Measurements from ENCODE around the gene C1RL. TPM values are rescaled to one million over a fixed set of nuclear protein-coding genes. Genes with fewer than 3 reads are reported as not detected.

C1RL gene
- total RNA-seq, 1 experiment from 2014 or later: 8.9 TPM

GRCh38 chr12:7117670-7118069 is 8.7 kb upstream of the C1RL start:
- no peaks in the 10 kb centered on the region for H3K4me1 ChIP-seq (ENCODE audit: insufficient read depth, low read length)
- DNase-seq (no peak), ATAC-seq (no peak)
- TF ChIP-seq CTCF (conservative IDR thresholded peaks at IDR 0.05; ENCODE audit: low read depth, low read length) (no peak), EZH2phosphoT487 (IDR thresholded peaks at IDR 0.05; ENCODE audit: borderline replicate concordance, low read length) (no peak), EZH2 (IDR thresholded peaks at IDR 0.05; ENCODE audit: low read length, unreplicated experiment) (no peak)
- no peaks in the 10 kb centered on the region for H3K36me3 ChIP-seq (ENCODE audit: low read depth, low read length)
- CTCF ChIA-PET: no interaction called here
- no peaks in the 10 kb centered on the region for H3K79me2 ChIP-seq (ENCODE audit: low read length)
- H3K4me3 ChIP-seq (ENCODE audit: low read length): no peak overlapping the region
- no peak overlapping the region for H3K9ac ChIP-seq (ENCODE audit: low read length)
- no peak overlapping the region for H3K4me2 ChIP-seq (ENCODE audit: low read length)
- H3K9me3 ChIP-seq (ENCODE audit: low read length): no peaks in the 10 kb centered on the region
- intact Hi-C loops (cut with micrococcal nuclease): no loop called here
- no peaks in the 10 kb centered on the region for H3F3A ChIP-seq (ENCODE audit: low read length, unreplicated experiment)
- no peak overlapping the region for H2AFZ ChIP-seq (ENCODE audit: low read length)
- BruUV-seq (replicated peaks): no TSS peak
- no peaks in the 10 kb centered on the region for H3K27me3 ChIP-seq (ENCODE audit: low read length)
- H3K9me2 ChIP-seq (replicated peaks; ENCODE audit: low read length): no peaks in the 10 kb centered on the region
- H4K20me1 ChIP-seq (ENCODE audit: low read length): no peaks in the 10 kb centered on the region
- POLR2A ChIA-PET (ENCODE audit: unreplicated experiment): no interaction called here
- H3K27ac ChIP-seq (ENCODE audit: low read length): no peak overlapping the region

GRCh38 chr12:7116916-7117315 is 7.9 kb upstream of the C1RL start:
- no peaks in the 10 kb centered on the region for H3K36me3 ChIP-seq (ENCODE audit: low read depth, low read length)
- BruUV-seq (replicated peaks): no TSS peak
- no peaks in the 10 kb centered on the region for H3K9me3 ChIP-seq (ENCODE audit: low read length)
- TF ChIP-seq CTCF (conservative IDR thresholded peaks at IDR 0.05; ENCODE audit: low read depth, low read length): no peak
- no peak for TF ChIP-seq EZH2phosphoT487 (IDR thresholded peaks at IDR 0.05; ENCODE audit: borderline replicate concordance, low read length)
- no peak for TF ChIP-seq EZH2 (IDR thresholded peaks at IDR 0.05; ENCODE audit: low read length, unreplicated experiment)
- no peaks in the 10 kb centered on the region for H3F3A ChIP-seq (ENCODE audit: low read length, unreplicated experiment)
- H3K79me2 ChIP-seq (ENCODE audit: low read length): no peaks in the 10 kb centered on the region
- H3K27me3 ChIP-seq (ENCODE audit: low read length): no peaks in the 10 kb centered on the region
- H3K4me1 ChIP-seq (ENCODE audit: insufficient read depth, low read length): no peaks in the 10 kb centered on the region
- intact Hi-C loops (cut with micrococcal nuclease): no loop called here
- CTCF ChIA-PET: no interaction called here
- H3K4me2 ChIP-seq (ENCODE audit: low read length): no peak overlapping the region
- no peak overlapping the region for H2AFZ ChIP-seq (ENCODE audit: low read length)
- H3K9me2 ChIP-seq (replicated peaks; ENCODE audit: low read length): no peaks in the 10 kb centered on the region
- no peaks in the 10 kb centered on the region for H4K20me1 ChIP-seq (ENCODE audit: low read length)
- ATAC-seq (no peak), DNase-seq (no peak)
- no peak overlapping the region for H3K4me3 ChIP-seq (ENCODE audit: low read length)
- POLR2A ChIA-PET (ENCODE audit: unreplicated experiment): no interaction called here
- no peak overlapping the region for H3K27ac ChIP-seq (ENCODE audit: low read length)
- H3K9ac ChIP-seq (ENCODE audit: low read length): no peak overlapping the region

GRCh38 chr12:7116196-7116595 is 7.2 kb upstream of the C1RL start:
- TF ChIP-seq CTCF (conservative IDR thresholded peaks at IDR 0.05; ENCODE audit: low read depth, low read length): no peak
- no peak for TF ChIP-seq EZH2phosphoT487 (IDR thresholded peaks at IDR 0.05; ENCODE audit: borderline replicate concordance, low read length)
- no peak for TF ChIP-seq EZH2 (IDR thresholded peaks at IDR 0.05; ENCODE audit: low read length, unreplicated experiment)
- ChIA-PET POLR2A (ENCODE audit: unreplicated experiment) (no interaction called here), CTCF (no interaction called here)
- Histone ChIP-seq H3K36me3 (ENCODE audit: low read depth, low read length) (no peaks in the 10 kb centered on the region), H3K4me1 (ENCODE audit: insufficient read depth, low read length) (no peaks in the 10 kb centered on the region), H3F3A (ENCODE audit: low read length, unreplicated experiment) (no peaks in the 10 kb centered on the region), H4K20me1 (ENCODE audit: low read length) (no peaks in the 10 kb centered on the region), H3K9me3 (ENCODE audit: low read length) (no peaks in the 10 kb centered on the region), H3K4me3 (ENCODE audit: low read length) (no peak overlapping the region), H3K9me2 (replicated peaks; ENCODE audit: low read length) (no peaks in the 10 kb centered on the region), H3K9ac (ENCODE audit: low read length) (no peak overlapping the region), H3K27me3 (ENCODE audit: low read length) (no peaks in the 10 kb centered on the region), H3K4me2 (ENCODE audit: low read length) (no peak overlapping the region), H3K79me2 (ENCODE audit: low read length) (no peaks in the 10 kb centered on the region), H2AFZ (ENCODE audit: low read length) (no peak overlapping the region), H3K27ac (ENCODE audit: low read length) (no peak overlapping the region)
- ATAC-seq (no peak), DNase-seq (no peak)
- no TSS peak for BruUV-seq (replicated peaks)
- intact Hi-C loops (cut with micrococcal nuclease): no loop called here

Measured in PC-3 (cell line).